SK-N-SH (cell line): ENCODE data around the gene PAFAH1B1. TPM values are rescaled to one million over a fixed set of nuclear protein-coding genes. Genes with fewer than 3 reads are reported as not detected.

ENCODE experiments used
- CTCF ChIA-PET: fragments of 300-600, 350-600 bp; formaldehyde crosslinking; extraction: SDS; loops from one replicate; lab custom pipeline; 2021; lab: Yijun Ruan, JAX
- POLR2A ChIA-PET: fragments of 350-600 bp; sonication (Branson Sonifier 250); formaldehyde crosslinking; extraction: SDS; loops from one replicate; lab custom pipeline; 2020; ENCODE audit warnings: antibody characterized with exemption, inconsistent platforms; lab: Yijun Ruan, JAX
- DNase-seq: peaks from one replicate; pipeline ENCODE4 v3.0.0; 2012
- H2AFZ ChIP-seq: fragments of 200-600 bp; sonication (generic); 2 replicates; pipeline ENCODE4 v1.8.1; 2016; ENCODE audit warnings: antibody characterized with exemption, mild to moderate bottlenecking, low read depth
- H3F3A ChIP-seq: fragments of 200-600 bp; sonication (generic); replicated peaks from 2 replicates; pipeline ENCODE3; 2016; ENCODE audit warnings: antibody characterized with exemption, mild to moderate bottlenecking; ENCODE audit not compliant: insufficient read depth
- H3K27ac ChIP-seq, 2 experiments: fragments of 200-500 bp in 1 of 2; fragments of 200-600 bp in 1 of 2; sonication (Bioruptor generic) in 1 of 2; sonication (generic), shearing (Covaris generic) in 1 of 2; 2 replicates each; pipeline versions ENCODE4 v1.5.1 to v1.6.1; 2014 to 2016; ENCODE audit warnings: low read depth in 2 of 2, inconsistent platforms in 1 of 2, low read length in 1 of 2, mild to moderate bottlenecking in 1 of 2, mixed read lengths in 1 of 2
- H3K27me3 ChIP-seq: fragments of 200-600 bp; sonication (generic), shearing (Covaris generic); 2 replicates; pipeline ENCODE4 v1.6.1; 2016; ENCODE audit warnings: mixed run types; ENCODE audit not compliant: insufficient read depth
- H3K36me3 ChIP-seq, 2 experiments: fragments of 200-500 bp in 1 of 2; fragments of 200-600 bp in 1 of 2; sonication (Bioruptor generic) in 1 of 2; sonication (generic) in 1 of 2; replicated peaks in 1 of 2; 2 replicates each; pipeline versions ENCODE3 to v1.5.1; 2014 to 2016; ENCODE audit warnings: low read length in 1 of 2, mild to moderate bottlenecking in 1 of 2; ENCODE audit not compliant: insufficient read depth in 2 of 2, control insufficient read depth in 1 of 2
- H3K4me1 ChIP-seq, 2 experiments: fragments of 200-500 bp in 1 of 2; fragments of 200-600 bp in 1 of 2; sonication (Bioruptor generic) in 1 of 2; sonication (generic), shearing (Covaris generic) in 1 of 2; 2 replicates each; pipeline versions ENCODE4 v1.5.1 to v1.6.1; 2014 to 2016; ENCODE audit warnings: low read depth in 1 of 2, low read length in 1 of 2, mixed run types in 1 of 2; ENCODE audit not compliant: insufficient read depth in 2 of 2, control insufficient read depth in 1 of 2
- H3K4me2 ChIP-seq: fragments of 200-600 bp; sonication (generic), shearing (Covaris generic); 2 replicates; pipeline ENCODE4 v1.6.1; 2017; ENCODE audit warnings: mixed run types
- H3K4me3 ChIP-seq, 2 experiments: fragments of 200-500 bp in 1 of 2; fragments of 200-600 bp in 1 of 2; sonication (Bioruptor generic) in 1 of 2; sonication (generic), shearing (Covaris generic) in 1 of 2; 2 replicates each; pipeline versions ENCODE4 v1.5.1 to v1.8.1; 2014 to 2016; ENCODE audit warnings: low read depth in 2 of 2, inconsistent platforms in 1 of 2, low read length in 1 of 2, mild to moderate bottlenecking in 1 of 2, mixed read lengths in 1 of 2, moderate library complexity in 1 of 2
- H3K79me2 ChIP-seq: fragments of 200-600 bp; sonication (generic); 2 replicates; pipeline ENCODE4 v1.8.1; 2017; ENCODE audit warnings: mild to moderate bottlenecking; ENCODE audit not compliant: insufficient read depth
- H3K9ac ChIP-seq: fragments of 200-600 bp; sonication (generic); 2 replicates; pipeline ENCODE4 v1.6.1; 2017; ENCODE audit warnings: mixed run types
- H3K9me2 ChIP-seq: fragments of 200-600 bp; sonication (generic); 2 replicates; pipeline ENCODE4 v1.6.1; 2017; ENCODE audit warnings: mixed run types
- H3K9me3 ChIP-seq: fragments of 200-600 bp; sonication (generic); 2 replicates; pipeline ENCODE4 v1.6.1; 2017; ENCODE audit warnings: mixed run types, mild to moderate bottlenecking, moderate library complexity
- H4K20me1 ChIP-seq: fragments of 200-600 bp; sonication (generic); 2 replicates; pipeline ENCODE4 v1.6.1; 2017; ENCODE audit warnings: mild to moderate bottlenecking, mixed run types; ENCODE audit not compliant: insufficient read depth
- CHD2 ChIP-seq: fragments of 150-350 bp; IDR thresholded peaks from 2 replicates; pipeline ENCODE4 v1.6.1; 2018; ENCODE audit warnings: low read length; ENCODE audit not compliant: partially characterized antibody
- ELF1 ChIP-seq: IDR thresholded peaks from 2 replicates; pipeline ENCODE4 v1.4.0; 2012
- FOXJ3 ChIP-seq: sonication (generic); formaldehyde crosslinking; IDR thresholded peaks from 2 replicates; pipeline ENCODE4 v1.5.1; 2020; ENCODE audit warnings: mild to moderate bottlenecking, missing genetic modification reagents
- FOXM1 ChIP-seq: IDR thresholded peaks from 2 replicates; pipeline ENCODE4 v1.4.0; 2012; ENCODE audit warnings: low read depth, mild to moderate bottlenecking
- GABPA ChIP-seq: IDR thresholded peaks from 2 replicates; pipeline ENCODE4 v1.4.0; 2012; ENCODE audit warnings: low read depth, mild to moderate bottlenecking
- MEF2A ChIP-seq: IDR thresholded peaks from 2 replicates; pipeline ENCODE4 v1.4.0; 2012; ENCODE audit warnings: low read depth, borderline replicate concordance
- PBX3 ChIP-seq: IDR thresholded peaks from 2 replicates; pipeline ENCODE4; 2012
- POLR2AphosphoS5 ChIP-seq: IDR thresholded peaks from 2 replicates; pipeline ENCODE4 v1.6.1; 2012; ENCODE audit warnings: low read depth, low read length
- RCOR1 ChIP-seq: fragments of 150-350 bp; IDR thresholded peaks from 2 replicates; pipeline ENCODE4 v1.6.1; 2017; ENCODE audit warnings: antibody characterized with exemption, low read length
- TEAD4 ChIP-seq: IDR thresholded peaks from 2 replicates; pipeline ENCODE4 v1.4.0; 2012; ENCODE audit warnings: mild to moderate bottlenecking, borderline replicate concordance; ENCODE audit not compliant: insufficient read depth
- WGBS: methylation state at CpG from one replicate; pipeline ENCODE4 v1.1.6; 2017; ENCODE audit warnings: low lambda C conversion rate; 5-methylcytosine and 5-hydroxymethylcytosine counted together
- polyA plus RNA-seq, 3 experiments: library from polyadenylated mRNA; depleted of rRNA; stranded (reverse); fragments of >200 nt; gene quantifications; 2 replicates each; pipeline ENCODE4 v1.2.3, GENCODE V29; 2012
- TF ChIP-seq, protein P1 (sequence below): fragments of 150-350 bp; IDR thresholded peaks from 2 replicates; pipeline ENCODE4 v1.6.1; 2017; ENCODE audit warnings: antibody characterized with exemption, low read length, low read depth, borderline replicate concordance
- TF ChIP-seq, protein P2 (sequence below): fragments of 200-600 bp; sonication (generic); IDR thresholded peaks from 2 replicates; pipeline ENCODE4 v1.6.1; 2017; ENCODE audit warnings: antibody characterized with exemption, mild to moderate bottlenecking, moderate library complexity
- TF ChIP-seq, protein P3 (sequence below): fragments of 150-350 bp; IDR thresholded peaks from 2 replicates; pipeline ENCODE4 v1.6.1; 2016; ENCODE audit warnings: mild to moderate bottlenecking, low read depth, low read length

Gene PAFAH1B1
- polyA plus RNA-seq, 1 of the 3 experiments (the other 2 are of a cell fraction), result 37.3 TPM

DNA sequence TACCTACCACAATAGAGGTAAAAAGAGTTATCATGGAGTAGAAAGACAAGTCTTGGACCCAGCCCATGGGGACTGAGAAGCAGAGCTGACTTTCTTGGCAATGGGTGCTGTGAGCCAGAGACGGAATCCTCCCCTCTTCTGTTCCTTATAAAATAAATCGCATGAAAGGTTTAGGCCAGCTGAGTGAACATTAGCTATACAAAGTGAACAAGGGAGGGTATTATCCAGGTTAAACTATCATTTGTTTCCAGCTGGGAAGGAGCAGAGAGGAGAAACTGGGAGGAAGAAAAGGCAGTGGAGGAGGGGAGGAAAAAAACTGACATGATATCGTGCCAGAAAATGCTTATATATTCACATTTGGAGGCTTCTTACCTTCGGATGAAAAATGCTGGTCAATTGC, 13.3 kb upstream of the PAFAH1B1 start:
- Histone ChIP-seq H3K9me2 (no peaks in the 10 kb centered on the region), H3K4me1 (no peaks in the 10 kb centered on the region), H2AFZ (0 out of 2 replicates have a peak overlapping the region, but pooled peaks have one; percentile 16), H3K36me3 (no peaks in the 10 kb centered on the region), H3K9ac (no peak overlapping the region), H4K20me1 (no peaks in the 10 kb centered on the region), H3K4me2 (no peak overlapping the region), H3K9me3 (no peaks in the 10 kb centered on the region), H3K79me2 (no peaks in the 10 kb centered on the region), H3K4me3 (no peak overlapping the region), H3K27ac (no peak overlapping the region), H3F3A (no peaks in the 10 kb centered on the region), H3K27me3 (0 out of 2 replicates have a peak, but pooled peaks cover 5% of the 10 kb centered on the region)
- TF ChIP-seq, protein P1, sequence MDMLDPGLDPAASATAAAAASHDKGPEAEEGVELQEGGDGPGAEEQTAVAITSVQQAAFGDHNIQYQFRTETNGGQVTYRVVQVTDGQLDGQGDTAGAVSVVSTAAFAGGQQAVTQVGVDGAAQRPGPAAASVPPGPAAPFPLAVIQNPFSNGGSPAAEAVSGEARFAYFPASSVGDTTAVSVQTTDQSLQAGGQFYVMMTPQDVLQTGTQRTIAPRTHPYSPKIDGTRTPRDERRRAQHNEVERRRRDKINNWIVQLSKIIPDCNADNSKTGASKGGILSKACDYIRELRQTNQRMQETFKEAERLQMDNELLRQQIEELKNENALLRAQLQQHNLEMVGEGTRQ, result no peak
- no peak for TF ChIP-seq TEAD4
- no peak for TF ChIP-seq MEF2A
- TF ChIP-seq CHD2, result no peak
- TF ChIP-seq FOXM1, result no peak
- no peak for TF ChIP-seq PBX3
- no peak for TF ChIP-seq GABPA
- no peak for TF ChIP-seq POLR2AphosphoS5
- TF ChIP-seq ELF1, result no peak
- no peak for TF ChIP-seq FOXJ3 (CRISPR knock-in tag)
- TF ChIP-seq, protein P2, sequence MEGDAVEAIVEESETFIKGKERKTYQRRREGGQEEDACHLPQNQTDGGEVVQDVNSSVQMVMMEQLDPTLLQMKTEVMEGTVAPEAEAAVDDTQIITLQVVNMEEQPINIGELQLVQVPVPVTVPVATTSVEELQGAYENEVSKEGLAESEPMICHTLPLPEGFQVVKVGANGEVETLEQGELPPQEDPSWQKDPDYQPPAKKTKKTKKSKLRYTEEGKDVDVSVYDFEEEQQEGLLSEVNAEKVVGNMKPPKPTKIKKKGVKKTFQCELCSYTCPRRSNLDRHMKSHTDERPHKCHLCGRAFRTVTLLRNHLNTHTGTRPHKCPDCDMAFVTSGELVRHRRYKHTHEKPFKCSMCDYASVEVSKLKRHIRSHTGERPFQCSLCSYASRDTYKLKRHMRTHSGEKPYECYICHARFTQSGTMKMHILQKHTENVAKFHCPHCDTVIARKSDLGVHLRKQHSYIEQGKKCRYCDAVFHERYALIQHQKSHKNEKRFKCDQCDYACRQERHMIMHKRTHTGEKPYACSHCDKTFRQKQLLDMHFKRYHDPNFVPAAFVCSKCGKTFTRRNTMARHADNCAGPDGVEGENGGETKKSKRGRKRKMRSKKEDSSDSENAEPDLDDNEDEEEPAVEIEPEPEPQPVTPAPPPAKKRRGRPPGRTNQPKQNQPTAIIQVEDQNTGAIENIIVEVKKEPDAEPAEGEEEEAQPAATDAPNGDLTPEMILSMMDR, result no peak
- TF ChIP-seq, protein P3, sequence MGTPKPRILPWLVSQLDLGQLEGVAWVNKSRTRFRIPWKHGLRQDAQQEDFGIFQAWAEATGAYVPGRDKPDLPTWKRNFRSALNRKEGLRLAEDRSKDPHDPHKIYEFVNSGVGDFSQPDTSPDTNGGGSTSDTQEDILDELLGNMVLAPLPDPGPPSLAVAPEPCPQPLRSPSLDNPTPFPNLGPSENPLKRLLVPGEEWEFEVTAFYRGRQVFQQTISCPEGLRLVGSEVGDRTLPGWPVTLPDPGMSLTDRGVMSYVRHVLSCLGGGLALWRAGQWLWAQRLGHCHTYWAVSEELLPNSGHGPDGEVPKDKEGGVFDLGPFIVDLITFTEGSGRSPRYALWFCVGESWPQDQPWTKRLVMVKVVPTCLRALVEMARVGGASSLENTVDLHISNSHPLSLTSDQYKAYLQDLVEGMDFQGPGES, result no peak
- no peak for TF ChIP-seq RCOR1
- ChIA-PET CTCF (interaction anchor here (0.6 to 1.0 kb wide), 3 partner anchors 10 to 435 kb away, joined by 3 to 4 read pairs (median 4); no protein-coding TSS in a partner anchor), POLR2A (interaction anchor here (0.7 to 1.3 kb wide), 2 partner anchors 12 to 29 kb away, joined by 3 read pairs; no protein-coding TSS in a partner anchor)
- 86% methylated on average over 4 of the region's 4 CpGs for WGBS
- DNase-seq, result no peak
